ENCODE data around the gene IFT27.

The IFT27 gene

GRCh38 chr22:36746375-36746970 is 29.4 kb downstream of the IFT27 start:
- TF ChIP-seq, protein P1, sequence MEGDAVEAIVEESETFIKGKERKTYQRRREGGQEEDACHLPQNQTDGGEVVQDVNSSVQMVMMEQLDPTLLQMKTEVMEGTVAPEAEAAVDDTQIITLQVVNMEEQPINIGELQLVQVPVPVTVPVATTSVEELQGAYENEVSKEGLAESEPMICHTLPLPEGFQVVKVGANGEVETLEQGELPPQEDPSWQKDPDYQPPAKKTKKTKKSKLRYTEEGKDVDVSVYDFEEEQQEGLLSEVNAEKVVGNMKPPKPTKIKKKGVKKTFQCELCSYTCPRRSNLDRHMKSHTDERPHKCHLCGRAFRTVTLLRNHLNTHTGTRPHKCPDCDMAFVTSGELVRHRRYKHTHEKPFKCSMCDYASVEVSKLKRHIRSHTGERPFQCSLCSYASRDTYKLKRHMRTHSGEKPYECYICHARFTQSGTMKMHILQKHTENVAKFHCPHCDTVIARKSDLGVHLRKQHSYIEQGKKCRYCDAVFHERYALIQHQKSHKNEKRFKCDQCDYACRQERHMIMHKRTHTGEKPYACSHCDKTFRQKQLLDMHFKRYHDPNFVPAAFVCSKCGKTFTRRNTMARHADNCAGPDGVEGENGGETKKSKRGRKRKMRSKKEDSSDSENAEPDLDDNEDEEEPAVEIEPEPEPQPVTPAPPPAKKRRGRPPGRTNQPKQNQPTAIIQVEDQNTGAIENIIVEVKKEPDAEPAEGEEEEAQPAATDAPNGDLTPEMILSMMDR (IDR thresholded peaks at IDR 0.05; ENCODE audit: control extremely low read depth, extremely low read depth, low read depth, missing control alignments), result no peak
- ChIA-PET POLR2A (no interaction called here), CTCF (interaction anchor here (1.0 to 6.7 kb wide), 2 partner anchors 11 to 232 kb away, joined by 3 to 67 read pairs; no protein-coding TSS in a partner anchor)
- DNase-seq (ENCODE audit: extremely low spot score), result no peak

DNA sequence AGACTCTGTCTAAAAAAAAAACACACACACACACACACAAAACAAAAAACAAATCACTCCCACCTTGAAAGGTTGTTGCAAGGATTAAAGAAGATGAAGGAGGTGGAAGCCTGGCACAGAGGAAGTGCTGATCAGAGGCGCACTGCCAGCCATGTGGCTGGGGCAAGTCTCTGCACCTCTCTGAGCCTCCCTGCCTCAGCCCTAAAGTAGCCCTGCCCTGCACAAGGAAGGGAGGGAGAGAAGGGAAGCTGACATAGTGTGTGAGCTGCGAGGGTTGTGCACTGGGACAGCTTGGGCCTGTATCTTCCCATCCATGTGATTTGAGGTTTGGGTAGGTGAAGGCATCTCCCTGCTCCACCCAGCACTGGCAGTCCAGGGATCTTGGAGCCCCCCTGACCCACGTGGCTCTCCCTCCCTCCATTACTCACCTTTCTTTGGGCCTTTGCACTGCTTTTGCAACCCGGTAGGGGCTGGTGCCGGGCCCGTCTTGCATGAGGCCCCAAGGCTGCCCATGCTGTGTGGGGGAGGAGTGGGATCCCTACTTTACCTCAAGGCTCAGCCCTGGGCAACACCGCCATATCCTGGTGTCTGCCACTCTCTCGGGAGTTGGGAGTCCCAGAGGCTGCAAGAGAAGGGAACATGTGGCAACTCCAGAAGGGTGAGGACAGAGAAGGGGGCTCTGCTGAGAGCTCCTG is 30.5 kb downstream of the IFT27 start:
- ChIA-PET POLR2A (no interaction called here), CTCF (interaction anchor here (1.0 to 6.7 kb wide), 2 partner anchors 11 to 12 kb away, joined by 3 to 67 read pairs; no protein-coding TSS in a partner anchor)
- no peak for DNase-seq (ENCODE audit: extremely low spot score)
- TF ChIP-seq, protein P1 (IDR thresholded peaks at IDR 0.05; ENCODE audit: control extremely low read depth, extremely low read depth, low read depth, missing control alignments), result no peak

DNA sequence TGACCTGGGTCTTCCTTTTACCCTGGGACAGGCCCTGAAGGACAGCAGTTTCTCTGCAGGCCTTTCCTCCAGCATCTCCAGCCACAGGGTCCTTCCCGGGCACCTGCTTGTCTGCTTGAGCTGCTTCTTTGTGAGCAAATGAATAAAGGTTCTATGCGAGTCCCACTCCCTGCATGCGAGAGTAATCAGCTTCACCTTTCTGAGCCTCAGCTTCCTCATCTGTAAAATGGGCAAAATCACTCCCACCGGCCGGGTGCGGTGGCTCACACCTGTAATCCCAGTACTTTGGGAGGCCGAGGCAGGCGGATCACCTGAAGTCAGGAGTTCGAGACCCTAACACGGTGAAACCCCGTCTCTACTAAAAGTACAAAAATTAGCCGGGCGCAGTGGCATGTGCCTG is 31.1 kb downstream of the IFT27 start:
- TF ChIP-seq, protein P1 (IDR thresholded peaks at IDR 0.05; ENCODE audit: control extremely low read depth, extremely low read depth, low read depth, missing control alignments), result no peak
- ChIA-PET CTCF (interaction anchor here (1.0 to 6.7 kb wide), 3 partner anchors 9 to 12 kb away, joined by 3 to 67 read pairs (median 7); no protein-coding TSS in a partner anchor), POLR2A (no interaction called here)
- no peak for DNase-seq (ENCODE audit: extremely low spot score)

DNA sequence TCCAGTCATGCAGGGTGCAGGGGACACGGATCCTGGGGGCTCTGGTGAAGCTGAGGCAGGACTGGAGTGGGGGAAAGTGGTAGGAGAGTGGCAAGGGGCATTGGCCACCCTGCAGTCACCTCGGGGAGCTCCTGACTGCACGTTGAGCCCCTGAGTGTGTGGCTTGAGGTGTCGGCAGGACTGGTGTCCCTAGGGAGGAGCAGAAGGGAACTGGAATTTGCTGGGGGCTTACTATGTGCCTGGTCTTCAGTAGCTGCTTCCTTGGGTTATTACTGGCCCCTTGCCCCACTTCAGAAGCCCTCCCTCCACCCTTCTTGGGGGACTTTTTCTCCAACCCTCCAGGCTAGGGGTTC is 31.5 kb downstream of the IFT27 start:
- DNase-seq (ENCODE audit: extremely low spot score), result no peak
- TF ChIP-seq, protein P1 (IDR thresholded peaks at IDR 0.05; ENCODE audit: control extremely low read depth, extremely low read depth, low read depth, missing control alignments), result no peak
- ChIA-PET POLR2A (no interaction called here), CTCF (interaction anchor here (1.4 to 6.7 kb wide), 2 partner anchors 9 to 13 kb away, joined by 7 to 67 read pairs; no protein-coding TSS in a partner anchor)

DNA sequence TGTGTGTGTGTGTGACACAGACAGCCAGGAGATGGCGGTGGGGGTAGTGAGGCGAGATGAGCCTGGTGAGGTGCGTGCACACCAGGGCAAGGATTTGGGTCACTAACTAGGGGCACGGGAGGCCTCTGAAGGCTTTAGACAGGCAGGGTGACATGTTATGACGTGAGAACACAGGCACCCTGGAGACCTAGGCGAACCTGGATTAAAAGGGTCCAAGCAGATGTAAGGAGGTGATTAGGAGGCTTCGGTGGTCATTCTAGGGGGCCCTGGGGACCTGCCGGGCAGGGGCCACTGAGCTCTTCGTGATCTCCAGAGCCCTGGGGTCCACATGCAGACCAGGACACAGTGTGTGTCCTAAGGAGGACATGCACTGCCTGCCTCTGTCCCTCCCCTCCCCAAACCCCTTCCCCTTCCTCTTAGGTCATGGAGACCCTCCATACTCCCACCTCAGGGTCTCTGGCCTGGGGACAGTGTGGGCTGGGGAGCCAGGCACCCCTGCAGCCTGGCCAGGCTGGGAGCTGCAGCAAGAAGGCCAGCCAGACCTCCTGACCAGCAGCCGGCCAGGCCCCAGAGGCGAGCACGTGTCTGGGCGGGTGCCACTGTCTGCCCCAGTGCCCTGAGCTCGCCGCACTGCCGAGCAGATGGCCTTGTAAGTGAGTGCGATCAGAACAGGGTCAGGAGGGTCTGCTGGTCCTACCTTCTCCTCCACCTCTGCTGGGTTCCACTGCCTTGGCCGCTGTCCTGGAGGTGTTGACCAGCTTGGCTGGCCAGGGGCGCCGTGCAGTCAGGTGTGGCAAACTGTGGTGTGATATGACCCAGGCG is 32.1 kb downstream of the IFT27 start:
- ChIA-PET POLR2A (no interaction called here), CTCF (interaction anchor here (1.4 to 6.7 kb wide), 3 partner anchors 10 to 113 kb away, joined by 7 to 67 read pairs (median 7); no protein-coding TSS in a partner anchor)
- TF ChIP-seq, protein P1 (IDR thresholded peaks at IDR 0.05; ENCODE audit: control extremely low read depth, extremely low read depth, low read depth, missing control alignments), result no peak
- no peak for DNase-seq (ENCODE audit: extremely low spot score)

- POLR2A ChIA-PET, result no interaction called here
- TF ChIP-seq, protein P1 (IDR thresholded peaks at IDR 0.05; ENCODE audit: control extremely low read depth, extremely low read depth, low read depth, missing control alignments), result no peak
- CTCF ChIA-PET, result interaction anchor here (2.8 to 6.7 kb wide), 2 partner anchors 14 to 113 kb away, joined by 7 to 67 read pairs; no protein-coding TSS in a partner anchor
- no peak for DNase-seq (ENCODE audit: extremely low spot score)
Observed at GRCh38 chr22:36743011-36743410, 32.9 kb downstream of the IFT27 start.

Data from GM10248 (cell line).